HepG2 (cell line): ENCODE results near the gene THRSP. TPM values are rescaled to one million over a fixed set of nuclear protein-coding genes. Genes with fewer than 3 reads are reported as not detected.

Experiments
- ARNTL ChIP-seq: sonication (generic); formaldehyde crosslinking; IDR thresholded peaks from 2 replicates; pipeline ENCODE4 v1.4.0; 2020; ENCODE audit warnings: mild to moderate bottlenecking, missing genetic modification reagents
- ATF7-NPFF ChIP-seq: sonication (generic); formaldehyde crosslinking; IDR thresholded peaks from 2 replicates; pipeline ENCODE4 v1.8.1; 2023; ENCODE audit warnings: mild to moderate bottlenecking, low read depth, missing genetic modification reagents, moderate library complexity
- BCL6 ChIP-seq: IDR thresholded peaks from 2 replicates; pipeline ENCODE4 v1.6.1; 2016; ENCODE audit warnings: missing genetic modification reagents, missing compliant biosample characterization
- KMT2B ChIP-seq: IDR thresholded peaks from 2 replicates; pipeline ENCODE4 v1.6.1; 2016; ENCODE audit warnings: missing genetic modification reagents, missing compliant biosample characterization
- NFIB ChIP-seq: sonication (generic); formaldehyde crosslinking; IDR thresholded peaks from 2 replicates; pipeline ENCODE4 v1.9.0; 2021; ENCODE audit warnings: missing genetic modification reagents, mild to moderate bottlenecking, borderline replicate concordance
- NKX3-1 ChIP-seq: sonication (generic); formaldehyde crosslinking; IDR thresholded peaks from 2 replicates; pipeline ENCODE4 v1.5.0; 2020; ENCODE audit warnings: missing genetic modification reagents
- PLRG1 ChIP-seq: fragments of 450-650 bp; conservative IDR thresholded peaks from 2 replicates; pipeline ENCODE4 v1.6.1; 2016
- SNRNP70 ChIP-seq: fragments of 200-400 bp; formaldehyde crosslinking; IDR thresholded peaks from 2 replicates; pipeline ENCODE4 v1.6.1; 2017; ENCODE audit warnings: mild to moderate bottlenecking, low read depth, low read length, moderate library complexity
- ZNF556 ChIP-seq: sonication (generic); formaldehyde crosslinking; IDR thresholded peaks from 2 replicates; pipeline ENCODE4 v1.4.0; 2020; ENCODE audit warnings: mild to moderate bottlenecking, missing genetic modification reagents, borderline replicate concordance
- ZNF761 ChIP-seq: sonication (generic); formaldehyde crosslinking; conservative IDR thresholded peaks from 2 replicates; pipeline ENCODE4 v1.4.0; 2020; ENCODE audit warnings: mild to moderate bottlenecking, missing genetic modification reagents
- ZZZ3 ChIP-seq: sonication (generic); formaldehyde crosslinking; IDR thresholded peaks from 2 replicates; pipeline ENCODE4 v1.4.0; 2020; ENCODE audit warnings: missing genetic modification reagents, mild to moderate bottlenecking, borderline replicate concordance
- polyA plus RNA-seq, 8 experiments: library from polyadenylated mRNA; depleted of rRNA in 3 of 8; stranded (reverse) in 7 of 8; unstranded in 1 of 8; fragments of >200 nt; fragmentation: Illumina TruSeq in 4 of 8; extraction: Trizol in 4 of 8; gene quantifications; 2 replicates each; pipeline versions ENCODE4 v1.2.1 to v1.2.3, GENCODE V29; 2011 to 2016; ENCODE audit warnings: low read depth in 4 of 8, missing spikeins in 1 of 8, mixed read lengths in 1 of 8; ENCODE audit not compliant: insufficient read depth in 1 of 8
- total RNA-seq, 5 experiments: library from RNA; depleted of rRNA; stranded (reverse); fragments of >200 nt; fragmentation: Illumina TruSeq; extraction: Trizol; gene quantifications; 2 replicates each; pipeline ENCODE4 v1.2.3, GENCODE V29; 2016; ENCODE audit warnings: low read depth in 1 of 5
- TF ChIP-seq, protein P1 (sequence below): sonication (generic); formaldehyde crosslinking; IDR thresholded peaks from 2 replicates; pipeline ENCODE4 v1.9.0; 2021; ENCODE audit warnings: missing genetic modification reagents, mild to moderate bottlenecking, borderline replicate concordance

The THRSP gene
- total and polyA plus RNA-seq, 2 of the 13 experiments (the other 11 are each of a cell fraction or from before 2014, with no cell fraction given), result 0.13 to 0.58 TPM

DNA sequence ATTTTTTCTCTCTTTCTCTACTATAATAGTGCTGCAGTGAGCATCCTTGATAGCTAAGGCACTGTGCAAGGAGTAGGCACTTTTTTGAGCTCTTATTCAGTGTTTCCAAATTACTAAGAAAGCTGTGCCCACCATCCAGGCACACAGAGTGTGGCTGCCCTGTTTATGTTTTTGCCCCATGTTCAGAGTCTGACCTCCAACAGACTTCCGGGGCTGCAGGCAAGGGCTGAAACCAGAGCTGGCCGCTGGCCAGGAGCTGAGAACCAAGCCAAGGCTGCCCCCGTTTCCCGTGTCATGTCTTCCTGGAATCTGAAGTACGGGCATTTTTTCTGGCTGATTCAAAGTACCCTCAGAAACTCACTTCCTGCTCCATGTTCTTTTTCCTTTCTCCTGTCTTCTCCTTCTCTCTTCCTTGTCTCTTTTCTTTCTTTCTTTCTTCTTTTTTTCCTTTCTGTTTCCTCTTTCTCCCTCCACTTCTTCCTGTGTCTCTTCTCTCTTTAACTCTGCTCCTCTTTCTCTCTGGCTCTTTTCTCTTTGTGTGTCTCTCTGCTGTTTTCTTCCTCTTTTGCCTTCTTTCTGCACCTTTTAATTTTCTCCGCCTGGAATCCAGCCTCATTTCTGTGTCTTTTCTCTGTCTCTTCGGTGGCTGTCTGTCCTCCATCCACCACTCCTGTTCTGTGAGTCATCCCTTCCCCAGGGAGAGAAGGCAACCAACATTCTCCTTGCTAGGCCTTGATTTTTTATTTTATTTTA, 23.6 kb upstream of the THRSP start (continued):
- TF ChIP-seq NFIB, result no peak
- no peak for TF ChIP-seq ZNF761
- no peak for TF ChIP-seq SNRNP70
- TF ChIP-seq, protein P1, sequence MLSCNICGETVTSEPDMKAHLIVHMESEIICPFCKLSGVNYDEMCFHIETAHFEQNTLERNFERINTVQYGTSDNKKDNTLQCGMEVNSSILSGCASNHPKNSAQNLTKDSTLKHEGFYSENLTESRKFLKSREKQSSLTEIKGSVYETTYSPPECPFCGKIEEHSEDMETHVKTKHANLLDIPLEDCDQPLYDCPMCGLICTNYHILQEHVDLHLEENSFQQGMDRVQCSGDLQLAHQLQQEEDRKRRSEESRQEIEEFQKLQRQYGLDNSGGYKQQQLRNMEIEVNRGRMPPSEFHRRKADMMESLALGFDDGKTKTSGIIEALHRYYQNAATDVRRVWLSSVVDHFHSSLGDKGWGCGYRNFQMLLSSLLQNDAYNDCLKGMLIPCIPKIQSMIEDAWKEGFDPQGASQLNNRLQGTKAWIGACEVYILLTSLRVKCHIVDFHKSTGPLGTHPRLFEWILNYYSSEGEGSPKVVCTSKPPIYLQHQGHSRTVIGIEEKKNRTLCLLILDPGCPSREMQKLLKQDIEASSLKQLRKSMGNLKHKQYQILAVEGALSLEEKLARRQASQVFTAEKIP (CRISPR knock-in tag), result no peak
- no peak for TF ChIP-seq ARNTL (CRISPR knock-in tag)
- TF ChIP-seq ATF7-NPFF (CRISPR knock-in tag), result no peak
- no peak for TF ChIP-seq ZZZ3
- TF ChIP-seq PLRG1, result no peak
- TF ChIP-seq KMT2B (CRISPR knock-in tag), result peak; percentile 50; the same call in 1 of the 2 replicates
- peak; percentile 40 for TF ChIP-seq BCL6 (CRISPR knock-in tag)
- no peak for TF ChIP-seq NKX3-1
- peak; percentile 46; the same call in 1 of the 2 replicates for TF ChIP-seq ZNF556 (CRISPR knock-in tag)
